Measurements from ENCODE around the gene RGS7.
"Not testable (repeated sequence)": the region's sequence is repeated elsewhere in the genome, so short reads cannot be mapped to it uniquely, and the experiment has no call there.

The RGS7 gene

GRCh38 chr1:240763771-240764170, 593.2 kb downstream of the RGS7 start:
- no peak for DNase-seq

GRCh38 chr1:240763095-240763494, 593.9 kb downstream of the RGS7 start:
- not testable (repeated sequence) for DNase-seq

- DNase-seq: not testable (repeated sequence)
Measured at GRCh38 chr1:240762471-240762987, 594.5 kb downstream of the RGS7 start.

GRCh38 chr1:240758777-240759176, 598.2 kb downstream of the RGS7 start:
- not testable (repeated sequence) for DNase-seq

GRCh38 chr1:240758296-240758695, 598.7 kb downstream of the RGS7 start:
- DNase-seq: no peak

- no peak for DNase-seq
Measured at GRCh38 chr1:240747907-240748306, 609.1 kb downstream of the RGS7 start.

- no peak for DNase-seq
Measured at GRCh38 chr1:240743705-240744104, 613.3 kb downstream of the RGS7 start.

- DNase-seq: no peak
Measured at GRCh38 chr1:240739754-240740153, 617.3 kb downstream of the RGS7 start.

- DNase-seq: no peak
Measured at GRCh38 chr1:240739139-240739538, 617.9 kb downstream of the RGS7 start.

GRCh38 chr1:240737766-240738265, 619.2 kb downstream of the RGS7 start:
- DNase-seq: no peak

- no peak for DNase-seq
Measured at GRCh38 chr1:240737298-240737697, 619.7 kb downstream of the RGS7 start.

- DNase-seq: not testable (repeated sequence)
Measured at GRCh38 chr1:240734705-240735104, 622.3 kb downstream of the RGS7 start.

- DNase-seq: no peak
Measured at GRCh38 chr1:240734001-240734400, 623.0 kb downstream of the RGS7 start.

GRCh38 chr1:240732390-240732789, 624.6 kb downstream of the RGS7 start:
- DNase-seq: no peak
